ENCODE data around the gene MAGEA4.

Gene MAGEA4, protein sequence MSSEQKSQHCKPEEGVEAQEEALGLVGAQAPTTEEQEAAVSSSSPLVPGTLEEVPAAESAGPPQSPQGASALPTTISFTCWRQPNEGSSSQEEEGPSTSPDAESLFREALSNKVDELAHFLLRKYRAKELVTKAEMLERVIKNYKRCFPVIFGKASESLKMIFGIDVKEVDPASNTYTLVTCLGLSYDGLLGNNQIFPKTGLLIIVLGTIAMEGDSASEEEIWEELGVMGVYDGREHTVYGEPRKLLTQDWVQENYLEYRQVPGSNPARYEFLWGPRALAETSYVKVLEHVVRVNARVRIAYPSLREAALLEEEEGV
- long read RNA-seq: 0 reads

DNA sequence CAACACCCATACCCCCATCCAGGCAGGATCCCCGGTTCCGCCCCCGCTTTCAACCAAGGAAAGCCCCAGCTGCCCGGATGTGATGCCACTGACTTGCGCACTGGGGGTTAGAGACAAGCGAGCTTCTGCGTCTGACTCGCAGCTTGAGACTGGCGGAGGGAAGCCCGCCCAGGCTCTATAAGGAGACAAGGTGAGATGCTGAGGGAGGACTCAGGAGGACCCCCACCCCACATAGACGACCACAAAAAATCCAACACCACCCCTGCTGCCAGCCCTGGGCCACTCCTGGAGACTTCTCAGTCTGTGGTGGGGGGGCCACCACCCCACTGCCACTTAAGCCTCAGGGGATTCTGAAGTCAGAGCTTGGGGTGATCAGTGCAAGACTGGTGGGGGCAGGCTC is at the start of gene MAGEA4:
Gene MAGEA4 (plus strand): TSS at position 110 of the 400 bp plus-strand sequence. CDS start 10,776 bp downstream, outside the sequence.
- Histone ChIP-seq H3K27ac (replicated peaks) (no peak within 1 kb of the TSS), H3K27me3 (ENCODE audit: insufficient read depth, poor library complexity, severe bottlenecking) (no peaks in the 10 kb centered on the region), H3K4me3 (replicated peaks; ENCODE audit: insufficient read depth, low read length) (no peak within 1 kb of the TSS)
- TF ChIP-seq SPI1 (IDR thresholded peaks at IDR 0.05; ENCODE audit: borderline replicate concordance, low read depth) (no peak), GABPA (IDR thresholded peaks at IDR 0.05; ENCODE audit: low read depth) (no peak), POLR2AphosphoS5 (IDR thresholded peaks at IDR 0.05; ENCODE audit: low read depth) (no peak)
- TF ChIP-seq, protein P1, sequence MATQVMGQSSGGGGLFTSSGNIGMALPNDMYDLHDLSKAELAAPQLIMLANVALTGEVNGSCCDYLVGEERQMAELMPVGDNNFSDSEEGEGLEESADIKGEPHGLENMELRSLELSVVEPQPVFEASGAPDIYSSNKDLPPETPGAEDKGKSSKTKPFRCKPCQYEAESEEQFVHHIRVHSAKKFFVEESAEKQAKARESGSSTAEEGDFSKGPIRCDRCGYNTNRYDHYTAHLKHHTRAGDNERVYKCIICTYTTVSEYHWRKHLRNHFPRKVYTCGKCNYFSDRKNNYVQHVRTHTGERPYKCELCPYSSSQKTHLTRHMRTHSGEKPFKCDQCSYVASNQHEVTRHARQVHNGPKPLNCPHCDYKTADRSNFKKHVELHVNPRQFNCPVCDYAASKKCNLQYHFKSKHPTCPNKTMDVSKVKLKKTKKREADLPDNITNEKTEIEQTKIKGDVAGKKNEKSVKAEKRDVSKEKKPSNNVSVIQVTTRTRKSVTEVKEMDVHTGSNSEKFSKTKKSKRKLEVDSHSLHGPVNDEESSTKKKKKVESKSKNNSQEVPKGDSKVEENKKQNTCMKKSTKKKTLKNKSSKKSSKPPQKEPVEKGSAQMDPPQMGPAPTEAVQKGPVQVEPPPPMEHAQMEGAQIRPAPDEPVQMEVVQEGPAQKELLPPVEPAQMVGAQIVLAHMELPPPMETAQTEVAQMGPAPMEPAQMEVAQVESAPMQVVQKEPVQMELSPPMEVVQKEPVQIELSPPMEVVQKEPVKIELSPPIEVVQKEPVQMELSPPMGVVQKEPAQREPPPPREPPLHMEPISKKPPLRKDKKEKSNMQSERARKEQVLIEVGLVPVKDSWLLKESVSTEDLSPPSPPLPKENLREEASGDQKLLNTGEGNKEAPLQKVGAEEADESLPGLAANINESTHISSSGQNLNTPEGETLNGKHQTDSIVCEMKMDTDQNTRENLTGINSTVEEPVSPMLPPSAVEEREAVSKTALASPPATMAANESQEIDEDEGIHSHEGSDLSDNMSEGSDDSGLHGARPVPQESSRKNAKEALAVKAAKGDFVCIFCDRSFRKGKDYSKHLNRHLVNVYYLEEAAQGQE (IDR thresholded peaks at IDR 0.05; ENCODE audit: insufficient replicate concordance, low read depth): no peak
- TF ChIP-seq, protein P2, sequence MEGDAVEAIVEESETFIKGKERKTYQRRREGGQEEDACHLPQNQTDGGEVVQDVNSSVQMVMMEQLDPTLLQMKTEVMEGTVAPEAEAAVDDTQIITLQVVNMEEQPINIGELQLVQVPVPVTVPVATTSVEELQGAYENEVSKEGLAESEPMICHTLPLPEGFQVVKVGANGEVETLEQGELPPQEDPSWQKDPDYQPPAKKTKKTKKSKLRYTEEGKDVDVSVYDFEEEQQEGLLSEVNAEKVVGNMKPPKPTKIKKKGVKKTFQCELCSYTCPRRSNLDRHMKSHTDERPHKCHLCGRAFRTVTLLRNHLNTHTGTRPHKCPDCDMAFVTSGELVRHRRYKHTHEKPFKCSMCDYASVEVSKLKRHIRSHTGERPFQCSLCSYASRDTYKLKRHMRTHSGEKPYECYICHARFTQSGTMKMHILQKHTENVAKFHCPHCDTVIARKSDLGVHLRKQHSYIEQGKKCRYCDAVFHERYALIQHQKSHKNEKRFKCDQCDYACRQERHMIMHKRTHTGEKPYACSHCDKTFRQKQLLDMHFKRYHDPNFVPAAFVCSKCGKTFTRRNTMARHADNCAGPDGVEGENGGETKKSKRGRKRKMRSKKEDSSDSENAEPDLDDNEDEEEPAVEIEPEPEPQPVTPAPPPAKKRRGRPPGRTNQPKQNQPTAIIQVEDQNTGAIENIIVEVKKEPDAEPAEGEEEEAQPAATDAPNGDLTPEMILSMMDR (IDR thresholded peaks at IDR 0.05; ENCODE audit: insufficient read depth, low read length): no peak
- DNase-seq (ENCODE audit: low read depth in 1 of 2, low spot score in 1 of 2): no peak

DNA sequence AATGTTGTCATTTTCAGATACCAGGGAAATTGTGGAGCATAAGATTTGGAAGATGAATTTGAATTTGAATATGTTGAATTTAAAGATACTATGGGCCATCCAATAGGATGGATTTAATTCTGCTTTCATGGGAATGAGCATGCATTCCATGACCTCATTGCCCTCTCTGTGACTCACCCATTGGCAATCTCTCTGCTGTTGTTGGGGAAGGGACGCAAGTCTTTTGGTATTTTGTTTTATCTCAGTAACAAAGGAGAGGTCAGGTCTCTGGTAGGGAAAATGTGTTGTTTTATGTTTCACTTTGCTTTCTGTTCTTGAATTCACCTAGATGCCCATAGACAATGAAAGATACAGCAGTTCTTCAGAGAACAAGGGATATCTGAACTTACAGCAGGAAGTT is 42.1 kb upstream of the MAGEA4 start:
- Histone ChIP-seq H3K4me3 (replicated peaks; ENCODE audit: insufficient read depth, low read length) (no peak overlapping the region), H3K27ac (replicated peaks) (no peak overlapping the region), H3K27me3 (ENCODE audit: insufficient read depth, poor library complexity, severe bottlenecking) (no peaks in the 10 kb centered on the region)
- DNase-seq (ENCODE audit: low read depth in 1 of 2, low spot score in 1 of 2): no peak
- TF ChIP-seq SPI1 (IDR thresholded peaks at IDR 0.05; ENCODE audit: borderline replicate concordance, low read depth) (no peak), GABPA (IDR thresholded peaks at IDR 0.05; ENCODE audit: low read depth) (no peak), POLR2AphosphoS5 (IDR thresholded peaks at IDR 0.05; ENCODE audit: low read depth) (no peak)
- TF ChIP-seq, protein P2 (IDR thresholded peaks at IDR 0.05; ENCODE audit: insufficient read depth, low read length): no peak
- TF ChIP-seq, protein P1 (IDR thresholded peaks at IDR 0.05; ENCODE audit: insufficient replicate concordance, low read depth): no peak

DNA sequence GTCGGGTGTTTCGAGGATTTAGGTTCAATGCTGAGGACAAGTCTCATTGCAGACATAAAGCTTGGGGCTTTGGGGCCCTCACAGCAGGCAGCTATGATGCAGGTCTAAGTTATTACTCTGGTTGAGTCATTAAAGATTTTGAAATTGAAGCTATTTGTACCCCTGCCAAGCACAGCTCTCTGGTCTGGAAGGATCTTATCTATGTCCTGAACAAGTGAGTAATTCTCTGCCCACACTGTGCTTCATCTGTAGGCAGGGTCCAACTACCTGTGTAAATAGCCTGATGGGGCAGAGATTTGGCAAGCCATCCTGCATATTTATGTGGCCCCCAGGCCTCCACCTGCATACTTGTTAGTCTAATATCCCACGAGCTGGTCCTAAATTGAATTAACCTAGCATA is 41.4 kb upstream of the MAGEA4 start:
- TF ChIP-seq, protein P1 (IDR thresholded peaks at IDR 0.05; ENCODE audit: insufficient replicate concordance, low read depth): no peak
- Histone ChIP-seq H3K27ac (replicated peaks) (no peak overlapping the region), H3K27me3 (ENCODE audit: insufficient read depth, poor library complexity, severe bottlenecking) (no peaks in the 10 kb centered on the region), H3K4me3 (replicated peaks; ENCODE audit: insufficient read depth, low read length) (no peak overlapping the region)
- DNase-seq (ENCODE audit: low read depth in 1 of 2, low spot score in 1 of 2): no peak
